HEK293 (cell line): ENCODE results near the gene EIF2B2.

Source experiments
- CTCF ChIA-PET: fragments of 350-600 bp; formaldehyde crosslinking; extraction: SDS; loops from one replicate; lab custom pipeline; 2021; ENCODE audit warnings: antibody characterized with exemption; lab: Yijun Ruan, JAX
- POLR2A ChIA-PET: fragments of 300-600 bp; formaldehyde crosslinking; extraction: SDS; loops from one replicate; lab custom pipeline; 2020; ENCODE audit warnings: antibody characterized with exemption, inconsistent platforms; lab: Yijun Ruan, JAX
- H3K27ac ChIP-seq: fragments of 200-500 bp; sonication (Bioruptor generic); 2 replicates; pipeline ENCODE4 v1.5.1; 2014; ENCODE audit warnings: low read depth, low read length, control low read depth, inconsistent platforms; ENCODE audit errors: extremely low read depth
- H3K36me3 ChIP-seq, 2 experiments: fragments of 200-500 bp in 1 of 2; sonication (Bioruptor generic) in 1 of 2; 1 replicate in 1 of 2; 2 replicates in 1 of 2; pipeline ENCODE4 v1.5.1; 2014 to 2017; ENCODE audit warnings: inconsistent platforms in 2 of 2, low read length in 2 of 2; ENCODE audit not compliant: control insufficient read depth in 2 of 2, insufficient read depth in 1 of 2
- H3K4me1 ChIP-seq: fragments of 200-500 bp; sonication (Bioruptor generic); 2 replicates; pipeline ENCODE4 v1.5.1; 2014; ENCODE audit warnings: mild to moderate bottlenecking, low read length, inconsistent platforms; ENCODE audit not compliant: control insufficient read depth, insufficient read depth
- H3K4me3 ChIP-seq: 2 replicates; pipeline ENCODE4 v1.5.1; 2011; ENCODE audit warnings: low read depth, mild to moderate bottlenecking, control low read depth, low read length, moderate library complexity
- H3K9me3 ChIP-seq: fragments of 200-500 bp; sonication (Bioruptor generic); 2 replicates; pipeline ENCODE4 v1.5.1; 2014; ENCODE audit warnings: low read depth, low read length, inconsistent platforms; ENCODE audit not compliant: control insufficient read depth, insufficient read depth
- KLF10 ChIP-seq: fragments of 450-650 bp; IDR thresholded peaks from 2 replicates; pipeline ENCODE4 v1.5.1; 2018; ENCODE audit warnings: missing biosample characterization, mild to moderate bottlenecking, missing genetic modification characterization
- SCRT2 ChIP-seq: fragments of 450-650 bp; formaldehyde crosslinking; IDR thresholded peaks from 2 replicates; pipeline ENCODE4 v1.5.1; 2016; ENCODE audit warnings: missing biosample characterization, missing genetic modification characterization
- TCF7L2 ChIP-seq: IDR thresholded peaks from 2 replicates; pipeline ENCODE4 v1.6.1; 2011; ENCODE audit warnings: low read depth, mild to moderate bottlenecking, inconsistent platforms, low read length, moderate library complexity, borderline replicate concordance
- ZBTB20 ChIP-seq: fragments of 450-650 bp; formaldehyde crosslinking; IDR thresholded peaks from 2 replicates; pipeline ENCODE4 v1.5.1; 2016; ENCODE audit warnings: missing biosample characterization, missing genetic modification characterization
- ZNF10 ChIP-seq: fragments of 450-650 bp; formaldehyde crosslinking; IDR thresholded peaks from 2 replicates; pipeline ENCODE4 v1.5.1; 2017; ENCODE audit warnings: missing biosample characterization, missing genetic modification characterization
- ZNF155 ChIP-seq: fragments of 450-650 bp; formaldehyde crosslinking; IDR thresholded peaks from 2 replicates; pipeline ENCODE4 v1.5.1; 2016; ENCODE audit warnings: missing biosample characterization, missing genetic modification characterization
- ZNF174 ChIP-seq: fragments of 450-650 bp; formaldehyde crosslinking; IDR thresholded peaks from 2 replicates; pipeline ENCODE4 v1.5.0; 2017; ENCODE audit warnings: missing biosample characterization, mild to moderate bottlenecking, missing genetic modification characterization
- ZNF274 ChIP-seq, 2 experiments: fragments of 200-500 bp in 1 of 2; fragments of 450-650 bp in 1 of 2; sonication (Bioruptor generic) in 1 of 2; formaldehyde crosslinking in 1 of 2; IDR thresholded peaks; 2 replicates each; pipeline versions ENCODE4 v1.5.1 to v1.6.1; 2014 to 2016; ENCODE audit warnings: borderline replicate concordance in 1 of 2, inconsistent platforms in 1 of 2, low read length in 1 of 2, missing biosample characterization in 1 of 2, missing genetic modification characterization in 1 of 2
- ZNF324 ChIP-seq: fragments of 450-650 bp; formaldehyde crosslinking; IDR thresholded peaks from 2 replicates; pipeline ENCODE4 v1.5.1; 2016; ENCODE audit warnings: missing biosample characterization, missing genetic modification characterization
- ZNF366 ChIP-seq: fragments of 450-650 bp; formaldehyde crosslinking; conservative IDR thresholded peaks from 2 replicates; pipeline ENCODE4 v1.5.1; 2016; ENCODE audit warnings: missing biosample characterization, missing genetic modification characterization
- ZNF621 ChIP-seq: fragments of 450-650 bp; formaldehyde crosslinking; IDR thresholded peaks from 2 replicates; pipeline ENCODE4 v1.5.1; 2017; ENCODE audit warnings: missing biosample characterization, missing genetic modification characterization
- ZNF624 ChIP-seq: fragments of 450-650 bp; formaldehyde crosslinking; IDR thresholded peaks from 2 replicates; pipeline ENCODE4 v1.5.1; 2017; ENCODE audit warnings: missing biosample characterization, missing genetic modification characterization
- ZNF626 ChIP-seq: fragments of 450-650 bp; sonication (Bioruptor Pico); formaldehyde crosslinking; IDR thresholded peaks from 2 replicates; pipeline ENCODE4 v1.5.1; 2018; ENCODE audit warnings: missing biosample characterization, missing genetic modification characterization, inconsistent platforms
- ZNF785 ChIP-seq: fragments of 450-650 bp; formaldehyde crosslinking; IDR thresholded peaks from 2 replicates; pipeline ENCODE4 v1.5.1; 2016; ENCODE audit warnings: missing biosample characterization, missing genetic modification characterization
- TF ChIP-seq, protein P1 (sequence below): fragments of 450-650 bp; formaldehyde crosslinking; IDR thresholded peaks from 2 replicates; pipeline ENCODE4 v1.5.1; 2016; ENCODE audit warnings: missing biosample characterization, missing genetic modification characterization
- TF ChIP-seq, protein P2 (sequence below): fragments of 450-650 bp; formaldehyde crosslinking; IDR thresholded peaks from 2 replicates; pipeline ENCODE4 v1.5.1; 2017; ENCODE audit warnings: missing biosample characterization, missing genetic modification characterization
- TF ChIP-seq, protein P3 (sequence below): fragments of 450-650 bp; formaldehyde crosslinking; IDR thresholded peaks from 2 replicates; pipeline ENCODE4 v1.5.0; 2017; ENCODE audit warnings: missing biosample characterization, missing genetic modification characterization, borderline replicate concordance
- TF ChIP-seq, protein P4 (sequence below): fragments of 450-650 bp; formaldehyde crosslinking; IDR thresholded peaks from 2 replicates; pipeline ENCODE4 v1.5.1; 2016; ENCODE audit warnings: missing biosample characterization, missing genetic modification characterization
- TF ChIP-seq, protein P5 (sequence below): fragments of 450-650 bp; formaldehyde crosslinking; IDR thresholded peaks from 2 replicates; pipeline ENCODE4 v1.5.1; 2017; ENCODE audit warnings: missing biosample characterization, missing genetic modification characterization

The EIF2B2 gene

DNA sequence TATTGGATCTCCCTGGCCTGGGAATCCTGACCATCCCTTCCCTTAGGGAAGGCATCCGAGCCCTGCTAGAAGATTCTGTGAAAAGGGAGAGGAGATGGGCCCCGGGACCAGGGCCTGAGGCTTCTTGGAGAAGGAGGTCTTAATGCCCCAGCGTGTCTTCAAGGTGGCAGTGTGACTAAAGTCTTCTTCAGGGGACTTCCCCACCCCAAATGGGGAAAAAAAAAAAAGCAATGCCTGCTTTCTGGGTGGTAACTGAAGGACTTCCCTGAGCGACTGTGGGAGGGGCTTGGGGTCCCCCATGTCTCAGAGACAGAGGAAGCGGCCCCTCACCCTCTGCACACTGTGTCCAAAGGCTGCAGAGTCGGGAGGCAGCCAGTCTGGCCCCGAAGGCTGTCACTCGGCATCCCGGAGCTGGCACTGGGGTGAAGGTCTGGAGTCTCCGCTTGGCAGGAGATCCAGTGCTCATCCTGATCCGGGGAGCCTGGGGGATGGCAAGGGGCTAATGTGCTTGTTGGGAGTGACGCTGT is 39.5 kb upstream of the EIF2B2 start (continued):
- TF ChIP-seq, protein P1, sequence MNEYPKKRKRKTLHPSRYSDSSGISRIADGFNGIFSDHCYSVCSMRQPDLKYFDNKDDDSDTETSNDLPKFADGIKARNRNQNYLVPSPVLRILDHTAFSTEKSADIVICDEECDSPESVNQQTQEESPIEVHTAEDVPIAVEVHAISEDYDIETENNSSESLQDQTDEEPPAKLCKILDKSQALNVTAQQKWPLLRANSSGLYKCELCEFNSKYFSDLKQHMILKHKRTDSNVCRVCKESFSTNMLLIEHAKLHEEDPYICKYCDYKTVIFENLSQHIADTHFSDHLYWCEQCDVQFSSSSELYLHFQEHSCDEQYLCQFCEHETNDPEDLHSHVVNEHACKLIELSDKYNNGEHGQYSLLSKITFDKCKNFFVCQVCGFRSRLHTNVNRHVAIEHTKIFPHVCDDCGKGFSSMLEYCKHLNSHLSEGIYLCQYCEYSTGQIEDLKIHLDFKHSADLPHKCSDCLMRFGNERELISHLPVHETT (tag by site-specific recombination), result no peak
- TF ChIP-seq, protein P2, sequence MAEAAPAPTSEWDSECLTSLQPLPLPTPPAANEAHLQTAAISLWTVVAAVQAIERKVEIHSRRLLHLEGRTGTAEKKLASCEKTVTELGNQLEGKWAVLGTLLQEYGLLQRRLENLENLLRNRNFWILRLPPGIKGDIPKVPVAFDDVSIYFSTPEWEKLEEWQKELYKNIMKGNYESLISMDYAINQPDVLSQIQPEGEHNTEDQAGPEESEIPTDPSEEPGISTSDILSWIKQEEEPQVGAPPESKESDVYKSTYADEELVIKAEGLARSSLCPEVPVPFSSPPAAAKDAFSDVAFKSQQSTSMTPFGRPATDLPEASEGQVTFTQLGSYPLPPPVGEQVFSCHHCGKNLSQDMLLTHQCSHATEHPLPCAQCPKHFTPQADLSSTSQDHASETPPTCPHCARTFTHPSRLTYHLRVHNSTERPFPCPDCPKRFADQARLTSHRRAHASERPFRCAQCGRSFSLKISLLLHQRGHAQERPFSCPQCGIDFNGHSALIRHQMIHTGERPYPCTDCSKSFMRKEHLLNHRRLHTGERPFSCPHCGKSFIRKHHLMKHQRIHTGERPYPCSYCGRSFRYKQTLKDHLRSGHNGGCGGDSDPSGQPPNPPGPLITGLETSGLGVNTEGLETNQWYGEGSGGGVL (tag by site-specific recombination), result no peak
- no peak for TF ChIP-seq ZNF274 (IDR thresholded peaks at IDR 0.05; ENCODE audit: low read length)
- TF ChIP-seq ZNF274 (tag by site-specific recombination; IDR thresholded peaks at IDR 0.05; ENCODE audit: borderline replicate concordance), result no peak
- no peak for TF ChIP-seq KLF10 (tag by site-specific recombination)
- no peak for TF ChIP-seq ZNF621 (tag by site-specific recombination)
- TF ChIP-seq, all 188 proteins: peak for 0

DNA sequence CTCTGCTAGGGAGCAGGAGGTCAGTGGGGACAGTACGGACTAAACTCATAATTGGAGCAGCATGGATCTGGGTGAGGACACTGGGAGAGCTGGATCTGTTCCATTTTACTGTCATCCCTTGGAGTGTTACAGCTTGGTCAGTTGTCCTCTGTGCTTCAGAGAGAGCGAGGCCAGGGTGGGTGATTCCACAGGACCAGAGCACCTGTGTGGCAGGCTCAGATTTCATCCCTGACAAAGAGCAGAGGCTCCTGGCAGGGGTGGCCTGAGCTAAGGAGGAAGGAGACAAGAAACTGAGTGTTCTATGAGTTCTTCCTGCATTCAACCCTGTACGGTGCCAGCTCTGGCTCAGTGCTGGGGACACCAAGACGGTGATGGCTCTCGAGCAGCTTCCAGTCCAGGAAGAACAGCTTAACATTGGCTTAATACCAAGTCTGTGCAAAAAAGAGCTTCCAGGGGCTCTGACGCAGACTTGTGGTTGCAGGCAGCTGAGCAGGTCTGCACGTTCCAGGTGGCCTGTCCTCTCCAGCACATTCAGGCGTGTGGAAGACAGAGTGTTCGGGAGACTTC is 38.9 kb upstream of the EIF2B2 start:
- Histone ChIP-seq H3K4me3 (no peak overlapping the region), H3K4me1 (no peaks in the 10 kb centered on the region), H3K36me3 (no peaks in the 10 kb centered on the region), H3K27ac (no peak overlapping the region), H3K9me3 (no peaks in the 10 kb centered on the region)
- CTCF ChIA-PET, result interaction anchor here (0.6 to 1.4 kb wide), 6 partner anchors 11 to 157 kb away, joined by 3 to 4 read pairs (median 3); no protein-coding TSS in a partner anchor
- POLR2A ChIA-PET, result no interaction called here
- TF ChIP-seq ZNF785 (tag by site-specific recombination) (no peak), ZNF626 (no peak), TCF7L2 (no peak), SCRT2 (tag by site-specific recombination) (no peak), ZNF10 (tag by site-specific recombination) (no peak), ZNF624 (tag by site-specific recombination) (no peak), ZBTB20 (no peak), ZNF366 (no peak), ZNF324 (no peak), ZNF174 (tag by site-specific recombination) (no peak), ZNF155 (no peak)
- TF ChIP-seq, protein P3, sequence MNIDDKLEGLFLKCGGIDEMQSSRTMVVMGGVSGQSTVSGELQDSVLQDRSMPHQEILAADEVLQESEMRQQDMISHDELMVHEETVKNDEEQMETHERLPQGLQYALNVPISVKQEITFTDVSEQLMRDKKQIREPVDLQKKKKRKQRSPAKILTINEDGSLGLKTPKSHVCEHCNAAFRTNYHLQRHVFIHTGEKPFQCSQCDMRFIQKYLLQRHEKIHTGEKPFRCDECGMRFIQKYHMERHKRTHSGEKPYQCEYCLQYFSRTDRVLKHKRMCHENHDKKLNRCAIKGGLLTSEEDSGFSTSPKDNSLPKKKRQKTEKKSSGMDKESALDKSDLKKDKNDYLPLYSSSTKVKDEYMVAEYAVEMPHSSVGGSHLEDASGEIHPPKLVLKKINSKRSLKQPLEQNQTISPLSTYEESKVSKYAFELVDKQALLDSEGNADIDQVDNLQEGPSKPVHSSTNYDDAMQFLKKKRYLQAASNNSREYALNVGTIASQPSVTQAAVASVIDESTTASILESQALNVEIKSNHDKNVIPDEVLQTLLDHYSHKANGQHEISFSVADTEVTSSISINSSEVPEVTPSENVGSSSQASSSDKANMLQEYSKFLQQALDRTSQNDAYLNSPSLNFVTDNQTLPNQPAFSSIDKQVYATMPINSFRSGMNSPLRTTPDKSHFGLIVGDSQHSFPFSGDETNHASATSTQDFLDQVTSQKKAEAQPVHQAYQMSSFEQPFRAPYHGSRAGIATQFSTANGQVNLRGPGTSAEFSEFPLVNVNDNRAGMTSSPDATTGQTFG (tag by site-specific recombination), result no peak
- TF ChIP-seq, protein P4, sequence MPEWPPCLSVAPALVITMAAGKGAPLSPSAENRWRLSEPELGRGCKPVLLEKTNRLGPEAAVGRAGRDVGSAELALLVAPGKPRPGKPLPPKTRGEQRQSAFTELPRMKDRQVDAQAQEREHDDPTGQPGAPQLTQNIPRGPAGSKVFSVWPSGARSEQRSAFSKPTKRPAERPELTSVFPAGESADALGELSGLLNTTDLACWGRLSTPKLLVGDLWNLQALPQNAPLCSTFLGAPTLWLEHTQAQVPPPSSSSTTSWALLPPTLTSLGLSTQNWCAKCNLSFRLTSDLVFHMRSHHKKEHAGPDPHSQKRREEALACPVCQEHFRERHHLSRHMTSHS, result no peak
- TF ChIP-seq, protein P5, sequence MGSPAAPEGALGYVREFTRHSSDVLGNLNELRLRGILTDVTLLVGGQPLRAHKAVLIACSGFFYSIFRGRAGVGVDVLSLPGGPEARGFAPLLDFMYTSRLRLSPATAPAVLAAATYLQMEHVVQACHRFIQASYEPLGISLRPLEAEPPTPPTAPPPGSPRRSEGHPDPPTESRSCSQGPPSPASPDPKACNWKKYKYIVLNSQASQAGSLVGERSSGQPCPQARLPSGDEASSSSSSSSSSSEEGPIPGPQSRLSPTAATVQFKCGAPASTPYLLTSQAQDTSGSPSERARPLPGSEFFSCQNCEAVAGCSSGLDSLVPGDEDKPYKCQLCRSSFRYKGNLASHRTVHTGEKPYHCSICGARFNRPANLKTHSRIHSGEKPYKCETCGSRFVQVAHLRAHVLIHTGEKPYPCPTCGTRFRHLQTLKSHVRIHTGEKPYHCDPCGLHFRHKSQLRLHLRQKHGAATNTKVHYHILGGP, result no peak
